Activated T-cell treated with anti-CD3 and anti-CD28 coated beads, Interleukin-2, amount 50 U/mL, for 4 hours (primary cell): ENCODE results near the gene ANKS1A. TPM values are rescaled to one million over a fixed set of nuclear protein-coding genes. Genes with fewer than 3 reads are reported as not detected.
"Not testable (repeated sequence)": the region's sequence is repeated elsewhere in the genome, so short reads cannot be mapped to it uniquely, and the experiment has no call there.

Source experiments
- ATAC-seq, 2 donors: fragments of 200-7000 bp; cut with Tn5 transposase; one replicate each; pipeline ENCODE4 v1.10.0; 2021
- DNase-seq: peaks from one replicate; pipeline ENCODE4 v3.0.0-alpha.2; 2020
- H3K27me3 Mint-ChIP-seq: one replicate; pipeline ENCODE4 v1.8.0; 2021; ENCODE audit warnings: low read depth, mixed read lengths
- H3K36me3 Mint-ChIP-seq: one replicate; pipeline ENCODE4 v1.8.0; 2022; ENCODE audit warnings: mixed read lengths; ENCODE audit not compliant: insufficient read depth
- H3K4me1 Mint-ChIP-seq: one replicate; pipeline ENCODE4 v1.8.0; 2021; ENCODE audit warnings: low read depth, mixed read lengths
- H3K4me3 Mint-ChIP-seq: one replicate; pipeline ENCODE4 v1.8.0; 2021; ENCODE audit warnings: mild to moderate bottlenecking, moderate library complexity, mixed read lengths
- H3K9me3 Mint-ChIP-seq: one replicate; pipeline ENCODE4 v1.8.0; 2021; ENCODE audit warnings: mixed read lengths
- total RNA-seq, 3 donors: library from RNA; stranded (reverse); gene quantifications; one replicate each; pipeline ENCODE4 v1.2.1, GENCODE V29; 2021

The ANKS1A gene
- total RNA-seq, 3 donors from 2014 or later = 7.7 to 8.3 (median 8.2) TPM

- H3K36me3 Mint-ChIP-seq = peaks cover 23% of the 10 kb centered on the region
These were observed 13.5 kb upstream of the ANKS1A start for GRCh38 chr6:34875292-34876213.

GRCh38 chr6:34876472-34876871 lies 12.6 kb upstream of the ANKS1A start:
- H3K27me3 Mint-ChIP-seq = no peaks in the 10 kb centered on the region
- no peak for ATAC-seq
- no peak for DNase-seq
- H3K4me1 Mint-ChIP-seq = no peaks in the 10 kb centered on the region
- no peak overlapping the region for H3K4me3 Mint-ChIP-seq
- no peaks in the 10 kb centered on the region for H3K9me3 Mint-ChIP-seq
- H3K36me3 Mint-ChIP-seq = peaks cover 26% of the 10 kb centered on the region

More at GRCh38 chr6:34875292-34876213, 13.5 kb upstream of the ANKS1A start:
- DNase-seq (no peak), ATAC-seq (no peak)
- Mint-ChIP-seq H3K4me3 (no peak overlapping the region), H3K9me3 (no peaks in the 10 kb centered on the region), H3K4me1 (no peaks in the 10 kb centered on the region), H3K27me3 (no peaks in the 10 kb centered on the region)

- Mint-ChIP-seq H3K9me3 (no peaks in the 10 kb centered on the region), H3K27me3 (no peaks in the 10 kb centered on the region), H3K36me3 (peaks cover 24% of the 10 kb centered on the region), H3K4me3 (no peak overlapping the region), H3K4me1 (no peaks in the 10 kb centered on the region)
- DNase-seq (no peak), ATAC-seq (no peak)
These were observed 11.8 kb upstream of the ANKS1A start for GRCh38 chr6:34877259-34877658.

- Mint-ChIP-seq H3K4me1 (no peaks in the 10 kb centered on the region), H3K27me3 (no peaks in the 10 kb centered on the region), H3K9me3 (no peaks in the 10 kb centered on the region), H3K36me3 (peaks cover 24% of the 10 kb centered on the region), H3K4me3 (no peak overlapping the region)
- DNase-seq (no peak), ATAC-seq (no peak)
These were observed 11.1 kb upstream of the ANKS1A start for GRCh38 chr6:34877869-34878485.

GRCh38 chr6:34884073-34884472 lies 5.0 kb upstream of the ANKS1A start:
- H3K9me3 Mint-ChIP-seq = not testable (repeated sequence)

GRCh38 chr6:34884996-34885395 lies 4.1 kb upstream of the ANKS1A start:
- no peaks in the 10 kb centered on the region for H3K27me3 Mint-ChIP-seq
- ATAC-seq = no peak
- peaks cover 20% of the 10 kb centered on the region for H3K36me3 Mint-ChIP-seq
- H3K9me3 Mint-ChIP-seq = no peaks in the 10 kb centered on the region
- DNase-seq = no peak
- H3K4me3 Mint-ChIP-seq = peak overlapping the region; percentile 28
- peaks cover 24% of the 10 kb centered on the region for H3K4me1 Mint-ChIP-seq

More at GRCh38 chr6:34884073-34884472, 5.0 kb upstream of the ANKS1A start:
- peaks cover 22% of the 10 kb centered on the region for H3K4me1 Mint-ChIP-seq
- H3K4me3 Mint-ChIP-seq, H3K27me3 Mint-ChIP-seq, ATAC-seq, DNase-seq: not testable (repeated sequence)
- H3K36me3 Mint-ChIP-seq = peaks cover 20% of the 10 kb centered on the region

- not testable (repeated sequence) for H3K27me3 Mint-ChIP-seq
- H3K4me1 Mint-ChIP-seq = peaks cover 32% of the 10 kb centered on the region
These were observed 3.2 kb upstream of the ANKS1A start for GRCh38 chr6:34885837-34886236.

GRCh38 chr6:34887753-34888513 lies 1.1 kb upstream of the ANKS1A start, which contains the start of gene TAF11:
Gene TAF11, minus strand, starts transcription at chr6:34888042. Its CDS starts 85 bp downstream, at chr6:34887957.
- peak; percentile 85 for DNase-seq
- Mint-ChIP-seq H3K36me3 (peaks cover 19% of the 10 kb centered on the region), H3K9me3 (no peaks in the 10 kb centered on the region), H3K4me1 (peaks cover 46% of the 10 kb centered on the region), H3K4me3 (peak within 1 kb of the TSS; percentile 100), H3K27me3 (no peaks in the 10 kb centered on the region)
- ATAC-seq = peak; percentile 84 to 86

More at GRCh38 chr6:34885837-34886236, 3.2 kb upstream of the ANKS1A start:
- Mint-ChIP-seq H3K36me3 (peaks cover 19% of the 10 kb centered on the region), H3K4me3 (peak overlapping the region; percentile 28)
- ATAC-seq, H3K9me3 Mint-ChIP-seq, DNase-seq: not testable (repeated sequence)

- no peaks in the 10 kb centered on the region for H3K9me3 Mint-ChIP-seq
- DNase-seq = no peak
These were observed 570 bp upstream of the ANKS1A start for GRCh38 chr6:34888514-34888856.

GRCh38 chr6:34890533-34890925 lies 1.5 kb downstream of the ANKS1A start:
- peaks cover 5% of the 10 kb centered on the region for H3K36me3 Mint-ChIP-seq
- no peak for ATAC-seq
- peaks cover 35% of the 10 kb centered on the region for H3K4me1 Mint-ChIP-seq
- DNase-seq = no peak
- no peaks in the 10 kb centered on the region for H3K27me3 Mint-ChIP-seq
- peak overlapping the region; percentile 100 for H3K4me3 Mint-ChIP-seq
- no peaks in the 10 kb centered on the region for H3K9me3 Mint-ChIP-seq

More at GRCh38 chr6:34888514-34888856, 570 bp upstream of the ANKS1A start:
- Mint-ChIP-seq H3K27me3 (no peaks in the 10 kb centered on the region), H3K4me1 (peaks cover 44% of the 10 kb centered on the region), H3K36me3 (peaks cover 17% of the 10 kb centered on the region), H3K4me3 (peak overlapping the region; percentile 100)
- no peak for ATAC-seq

GRCh38 chr6:34891296-34891695 lies 2.2 kb downstream of the ANKS1A start:
- no peaks in the 10 kb centered on the region for H3K9me3 Mint-ChIP-seq
- ATAC-seq (no peak), DNase-seq (no peak)
- peak overlapping the region; percentile 15 for H3K4me3 Mint-ChIP-seq
- H3K27me3 Mint-ChIP-seq = no peaks in the 10 kb centered on the region
- H3K36me3 Mint-ChIP-seq = peaks cover 5% of the 10 kb centered on the region
- H3K4me1 Mint-ChIP-seq = peaks cover 35% of the 10 kb centered on the region

GRCh38 chr6:34894693-34895092 lies 5.6 kb downstream of the ANKS1A start:
- H3K9me3 Mint-ChIP-seq = no peaks in the 10 kb centered on the region
- no peak for DNase-seq
- H3K36me3 Mint-ChIP-seq = peaks cover 2% of the 10 kb centered on the region
- peaks cover 24% of the 10 kb centered on the region for H3K4me1 Mint-ChIP-seq
- H3K4me3 Mint-ChIP-seq = no peak overlapping the region
- H3K27me3 Mint-ChIP-seq = no peaks in the 10 kb centered on the region
- ATAC-seq = no peak

GRCh38 chr6:34897130-34897529 lies 8.1 kb downstream of the ANKS1A start:
- DNase-seq = no peak
- Mint-ChIP-seq H3K27me3 (no peaks in the 10 kb centered on the region), H3K36me3 (peaks cover 2% of the 10 kb centered on the region), H3K4me1 (peaks cover 6% of the 10 kb centered on the region), H3K4me3 (no peak overlapping the region), H3K9me3 (no peaks in the 10 kb centered on the region)
- no peak for ATAC-seq

GRCh38 chr6:34897716-34898115 lies 8.7 kb downstream of the ANKS1A start:
- no peak for ATAC-seq
- no peaks in the 10 kb centered on the region for H3K9me3 Mint-ChIP-seq
- H3K4me3 Mint-ChIP-seq = no peak overlapping the region
- H3K4me1 Mint-ChIP-seq = peaks cover under 1% of the 10 kb centered on the region
- no peaks in the 10 kb centered on the region for H3K36me3 Mint-ChIP-seq
- no peak for DNase-seq
- H3K27me3 Mint-ChIP-seq = no peaks in the 10 kb centered on the region
